Neural progenitor cell (in vitro differentiated cells): ENCODE results near the gene PRKCA. TPM values are rescaled to one million over a fixed set of nuclear protein-coding genes. Genes with fewer than 3 reads are reported as not detected.

Source experiments
- DNase-seq: peaks from one replicate; pipeline ENCODE4 v3.0.0-alpha.2; 2016; ENCODE audit warnings: low spot score
- H2AFZ ChIP-seq: fragments of 200-600 bp; sonication (generic); replicated peaks from 2 replicates; pipeline ENCODE4 v1.6.1; 2016; ENCODE audit warnings: antibody characterized with exemption
- H3F3A ChIP-seq: fragments of 200-600 bp; sonication (generic); 2 replicates; pipeline ENCODE4 v1.6.1; 2016; ENCODE audit warnings: antibody characterized with exemption, low read depth
- H3K27ac ChIP-seq: fragments of 200-600 bp; sonication (generic); 2 replicates; pipeline ENCODE4 v1.5.1; 2016; ENCODE audit warnings: mild to moderate bottlenecking
- H3K27me3 ChIP-seq: fragments of 200-600 bp; sonication (generic); 2 replicates; pipeline ENCODE4 v1.6.1; 2016; ENCODE audit warnings: mild to moderate bottlenecking, moderate library complexity
- H3K36me3 ChIP-seq: fragments of 200-600 bp; sonication (generic); 2 replicates; pipeline ENCODE4 v1.5.1; 2016
- H3K4me1 ChIP-seq: fragments of 200-600 bp; sonication (generic); 2 replicates; pipeline ENCODE4 v1.6.1; 2016; ENCODE audit warnings: mixed run types
- H3K4me2 ChIP-seq: fragments of 200-600 bp; sonication (generic); 2 replicates; pipeline ENCODE4 v1.6.1; 2016
- H3K4me3 ChIP-seq: fragments of 200-600 bp; sonication (generic); 2 replicates; pipeline ENCODE4 v1.5.1; 2016
- H3K79me2 ChIP-seq: fragments of 200-600 bp; sonication (generic); 2 replicates; pipeline ENCODE4 v1.6.1; 2016; ENCODE audit warnings: low read depth
- H3K9ac ChIP-seq: fragments of 200-600 bp; sonication (generic); 2 replicates; pipeline ENCODE4 v1.6.1; 2016
- H3K9me3 ChIP-seq: fragments of 200-600 bp; sonication (generic); 2 replicates; pipeline ENCODE4 v1.5.1; 2016; ENCODE audit warnings: low read depth
- H4K20me1 ChIP-seq: fragments of 200-600 bp; sonication (generic); 2 replicates; pipeline ENCODE4 v1.6.1; 2016; ENCODE audit warnings: low read depth
- H3K27ac Mint-ChIP-seq: 3 replicates; pipeline ENCODE4 v1.8.0; 2021; ENCODE audit warnings: mixed read lengths
- H3K27me3 Mint-ChIP-seq: 2 replicates; pipeline ENCODE4 v1.8.0; 2022; ENCODE audit warnings: low read depth, mild to moderate bottlenecking, inconsistent platforms, moderate library complexity, mixed read lengths; ENCODE audit not compliant: insufficient read depth
- H3K36me3 Mint-ChIP-seq: 3 replicates; pipeline ENCODE4 v1.8.0; 2021; ENCODE audit warnings: mixed read lengths
- H3K4me1 Mint-ChIP-seq: 3 replicates; pipeline ENCODE4 v1.8.0; 2021; ENCODE audit warnings: mixed read lengths
- H3K4me3 Mint-ChIP-seq: 3 replicates; pipeline ENCODE4 v1.8.0; 2021; ENCODE audit warnings: mild to moderate bottlenecking, moderate library complexity, mixed read lengths
- H3K9me3 Mint-ChIP-seq: 3 replicates; pipeline ENCODE4 v1.8.0; 2020; ENCODE audit warnings: mixed read lengths
- CTCF ChIP-seq: fragments of 200-600 bp; sonication (generic); IDR thresholded peaks from 2 replicates; pipeline ENCODE4 v1.5.1; 2017; ENCODE audit warnings: antibody characterized with exemption, mild to moderate bottlenecking
- EZH2 ChIP-seq: fragments of 200-600 bp; sonication (generic); IDR thresholded peaks from 2 replicates; pipeline ENCODE4 v1.6.1; 2017; ENCODE audit warnings: antibody characterized with exemption, mild to moderate bottlenecking, moderate library complexity
- EZH2phosphoT487 ChIP-seq: fragments of 200-600 bp; sonication (generic); IDR thresholded peaks from 2 replicates; pipeline ENCODE4 v1.6.1; 2017; ENCODE audit warnings: antibody characterized with exemption
- total RNA-seq: library from RNA; depleted of rRNA; stranded (reverse); fragments of >200 nt; gene quantifications from 2 replicates; pipeline ENCODE4 v1.2.3, GENCODE V29; 2015; ENCODE audit warnings: low replicate concordance

The PRKCA gene
- total RNA-seq, 1 donor from 2014 or later, result 2.1 TPM

- no peaks in the 10 kb centered on the region for H3F3A ChIP-seq
- Mint-ChIP-seq H3K27me3 (peaks cover 4% of the 10 kb centered on the region), H3K27ac (no peak overlapping the region), H3K36me3 (peaks cover 11% of the 10 kb centered on the region), H3K9me3 (no peaks in the 10 kb centered on the region), H3K4me3 (no peak overlapping the region), H3K4me1 (no peaks in the 10 kb centered on the region)
- no peak overlapping the region for H2AFZ ChIP-seq
- no peaks in the 10 kb centered on the region for H3K79me2 ChIP-seq
- TF ChIP-seq EZH2 (no peak), CTCF (no peak), EZH2phosphoT487 (no peak)
- no peak overlapping the region for H3K4me3 ChIP-seq
- no peak for DNase-seq
- no peak overlapping the region for H3K4me2 ChIP-seq
- H3K9ac ChIP-seq, result no peak overlapping the region
- H3K36me3 ChIP-seq, result no peaks in the 10 kb centered on the region
- H3K27me3 ChIP-seq, result no peaks in the 10 kb centered on the region
- H4K20me1 ChIP-seq, result no peaks in the 10 kb centered on the region
- H3K4me1 ChIP-seq, result no peaks in the 10 kb centered on the region
- H3K27ac ChIP-seq, result no peak overlapping the region
- H3K9me3 ChIP-seq, result no peaks in the 10 kb centered on the region
Observed at GRCh38 chr17:66330646-66331037, 28.2 kb downstream of the PRKCA start.

- H3K4me1 ChIP-seq, result no peaks in the 10 kb centered on the region
- no peaks in the 10 kb centered on the region for H3K36me3 ChIP-seq
- Mint-ChIP-seq H3K36me3 (peaks cover 11% of the 10 kb centered on the region), H3K27ac (no peak overlapping the region), H3K4me3 (no peak overlapping the region), H3K4me1 (no peaks in the 10 kb centered on the region), H3K27me3 (peaks cover 4% of the 10 kb centered on the region), H3K9me3 (no peaks in the 10 kb centered on the region)
- no peaks in the 10 kb centered on the region for H3F3A ChIP-seq
- DNase-seq, result no peak
- no peak overlapping the region for H3K4me2 ChIP-seq
- H3K79me2 ChIP-seq, result no peaks in the 10 kb centered on the region
- no peak overlapping the region for H2AFZ ChIP-seq
- no peaks in the 10 kb centered on the region for H3K27me3 ChIP-seq
- no peaks in the 10 kb centered on the region for H4K20me1 ChIP-seq
- H3K27ac ChIP-seq, result no peak overlapping the region
- no peak overlapping the region for H3K9ac ChIP-seq
- H3K9me3 ChIP-seq, result no peaks in the 10 kb centered on the region
- TF ChIP-seq EZH2 (no peak), EZH2phosphoT487 (no peak), CTCF (no peak)
- H3K4me3 ChIP-seq, result no peak overlapping the region
Observed at GRCh38 chr17:66331038-66331816, 28.8 kb downstream of the PRKCA start.

GRCh38 chr17:66335797-66336196 lies 33.4 kb downstream of the PRKCA start:
- Histone ChIP-seq H3K36me3 (no peaks in the 10 kb centered on the region), H3K27ac (no peak overlapping the region), H3K4me1 (no peaks in the 10 kb centered on the region), H3K9me3 (no peaks in the 10 kb centered on the region), H3K4me3 (no peak overlapping the region), H4K20me1 (no peaks in the 10 kb centered on the region), H3K4me2 (no peak overlapping the region), H2AFZ (no peak overlapping the region), H3K9ac (no peak overlapping the region), H3F3A (no peaks in the 10 kb centered on the region), H3K79me2 (no peaks in the 10 kb centered on the region), H3K27me3 (no peaks in the 10 kb centered on the region)
- H3K27me3 Mint-ChIP-seq, result no peaks in the 10 kb centered on the region
- H3K27ac Mint-ChIP-seq, result no peak overlapping the region
- no peak for TF ChIP-seq EZH2phosphoT487
- TF ChIP-seq EZH2, result no peak
- TF ChIP-seq CTCF, result no peak
- H3K4me3 Mint-ChIP-seq, result no peak overlapping the region
- DNase-seq, result no peak
- no peaks in the 10 kb centered on the region for H3K36me3 Mint-ChIP-seq
- no peaks in the 10 kb centered on the region for H3K9me3 Mint-ChIP-seq
- peaks cover 23% of the 10 kb centered on the region for H3K4me1 Mint-ChIP-seq
